Duodenal mucosa (tissue), 2 donors: ENCODE data around the gene SNX18.

ENCODE experiments used
- H3K27ac ChIP-seq: one replicate; pipeline ENCODE4 v1.7.0; 2013; ENCODE audit warnings: low read depth, low read length
- H3K27me3 ChIP-seq, 2 donors: one replicate each; pipeline ENCODE4 v1.7.0; 2013; ENCODE audit warnings: low read length in 2 of 2, control low read depth in 1 of 2; ENCODE audit not compliant: insufficient read depth in 2 of 2, control insufficient read depth in 1 of 2
- H3K36me3 ChIP-seq, 2 donors: one replicate each; pipeline ENCODE4 v1.7.0; 2013; ENCODE audit warnings: low read length in 2 of 2, control low read depth in 1 of 2; ENCODE audit not compliant: insufficient read depth in 2 of 2, control insufficient read depth in 1 of 2
- H3K4me1 ChIP-seq, 2 donors: one replicate each; pipeline ENCODE4 v1.7.0; 2013; ENCODE audit warnings: low read length in 2 of 2, control low read depth in 1 of 2; ENCODE audit not compliant: insufficient read depth in 2 of 2, control insufficient read depth in 1 of 2
- H3K4me3 ChIP-seq, 2 donors: one replicate each; pipeline ENCODE4 v1.7.0; 2013; ENCODE audit warnings: low read length in 2 of 2, low read depth in 1 of 2
- H3K9ac ChIP-seq, 2 donors: one replicate each; pipeline ENCODE4 v1.7.0; 2013; ENCODE audit warnings: low read length in 2 of 2, low read depth in 1 of 2
- H3K9me3 ChIP-seq, 2 donors: one replicate each; pipeline ENCODE4 v1.7.0; 2013; ENCODE audit warnings: low read length in 2 of 2, control low read depth in 1 of 2; ENCODE audit not compliant: control insufficient read depth in 1 of 2

Gene SNX18

GRCh38 chr5:54571462-54571861, 53.9 kb downstream of the SNX18 start:
- Histone ChIP-seq H3K4me1 (no peaks in the 10 kb centered on the region), H3K36me3 (no peaks in the 10 kb centered on the region), H3K9me3 (no peaks in the 10 kb centered on the region), H3K27me3 (no peaks in the 10 kb centered on the region), H3K4me3 (no peak overlapping the region), H3K27ac (no peak overlapping the region), H3K9ac (no peak overlapping the region)

DNA sequence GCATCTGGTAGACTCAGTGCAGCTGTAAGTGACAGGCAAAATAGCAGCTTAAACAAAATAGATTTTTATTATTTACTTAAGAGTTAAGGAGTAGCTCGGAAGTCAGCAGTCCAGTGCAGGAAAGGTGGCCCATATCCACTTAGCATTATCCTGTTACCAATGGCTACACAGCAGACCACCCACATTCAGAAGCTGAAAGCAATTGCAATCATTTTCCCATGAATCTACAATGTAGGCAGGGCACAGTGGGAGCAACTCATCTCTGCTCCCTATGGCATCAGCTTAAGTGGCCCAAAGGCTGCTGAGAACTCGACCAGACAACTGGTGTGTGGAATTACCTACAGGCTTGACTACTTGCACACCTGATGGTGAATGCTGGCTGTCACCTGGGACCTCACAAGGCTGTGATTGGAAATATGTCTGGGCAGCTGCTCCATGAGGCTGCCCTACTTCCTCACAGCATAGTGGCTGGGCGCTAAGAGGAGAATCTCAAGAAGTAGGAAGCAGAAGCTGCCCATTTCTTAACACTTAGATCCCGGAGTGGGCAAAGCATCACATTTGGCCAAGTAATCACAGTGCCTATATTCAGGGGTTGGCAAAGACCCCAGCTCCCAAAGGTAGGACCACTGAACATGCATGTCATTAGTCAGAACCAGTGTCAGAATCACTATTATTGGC, 56.4 kb downstream of the SNX18 start:
- Histone ChIP-seq H3K9ac (no peak overlapping the region), H3K27me3 (no peaks in the 10 kb centered on the region), H3K4me3 (no peak overlapping the region), H3K4me1 (no peaks in the 10 kb centered on the region), H3K27ac (no peak overlapping the region), H3K36me3 (no peaks in the 10 kb centered on the region), H3K9me3 (no peaks in the 10 kb centered on the region)

DNA sequence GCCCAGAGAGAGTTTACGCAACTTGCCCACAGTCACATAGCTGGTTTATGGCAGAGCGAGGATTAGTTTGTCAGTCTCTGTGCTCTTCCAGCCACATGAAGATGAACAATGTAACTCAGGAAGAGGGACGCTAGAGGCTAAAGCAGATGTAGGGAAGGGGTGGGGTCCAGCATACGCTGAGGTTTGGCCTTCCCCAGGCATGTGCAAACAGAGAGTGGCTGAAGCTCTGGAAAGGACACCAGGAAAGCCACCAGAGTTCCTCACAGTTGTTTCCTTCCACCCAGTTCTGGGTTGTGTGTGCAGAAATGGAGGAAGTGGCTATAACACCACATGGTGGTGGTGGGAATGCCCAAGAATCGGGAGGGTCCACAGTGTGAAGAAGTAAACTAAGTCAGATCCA, 60.0 kb downstream of the SNX18 start:
- no peaks in the 10 kb centered on the region for H3K27me3 ChIP-seq
- no peak overlapping the region for H3K27ac ChIP-seq
- no peak overlapping the region for H3K4me3 ChIP-seq
- H3K9ac ChIP-seq: no peak overlapping the region
- peaks cover 13 to 26% of the 10 kb centered on the region in 2 donors for H3K4me1 ChIP-seq
- no peaks in the 10 kb centered on the region for H3K9me3 ChIP-seq
- no peaks in the 10 kb centered on the region for H3K36me3 ChIP-seq

GRCh38 chr5:54577937-54578653, 60.5 kb downstream of the SNX18 start:
- Histone ChIP-seq H3K9ac (no peak overlapping the region), H3K9me3 (no peaks in the 10 kb centered on the region), H3K4me1 (peaks cover 13 to 26% of the 10 kb centered on the region in 2 donors), H3K4me3 (no peak overlapping the region), H3K36me3 (no peaks in the 10 kb centered on the region), H3K27me3 (no peaks in the 10 kb centered on the region), H3K27ac (no peak overlapping the region)

DNA sequence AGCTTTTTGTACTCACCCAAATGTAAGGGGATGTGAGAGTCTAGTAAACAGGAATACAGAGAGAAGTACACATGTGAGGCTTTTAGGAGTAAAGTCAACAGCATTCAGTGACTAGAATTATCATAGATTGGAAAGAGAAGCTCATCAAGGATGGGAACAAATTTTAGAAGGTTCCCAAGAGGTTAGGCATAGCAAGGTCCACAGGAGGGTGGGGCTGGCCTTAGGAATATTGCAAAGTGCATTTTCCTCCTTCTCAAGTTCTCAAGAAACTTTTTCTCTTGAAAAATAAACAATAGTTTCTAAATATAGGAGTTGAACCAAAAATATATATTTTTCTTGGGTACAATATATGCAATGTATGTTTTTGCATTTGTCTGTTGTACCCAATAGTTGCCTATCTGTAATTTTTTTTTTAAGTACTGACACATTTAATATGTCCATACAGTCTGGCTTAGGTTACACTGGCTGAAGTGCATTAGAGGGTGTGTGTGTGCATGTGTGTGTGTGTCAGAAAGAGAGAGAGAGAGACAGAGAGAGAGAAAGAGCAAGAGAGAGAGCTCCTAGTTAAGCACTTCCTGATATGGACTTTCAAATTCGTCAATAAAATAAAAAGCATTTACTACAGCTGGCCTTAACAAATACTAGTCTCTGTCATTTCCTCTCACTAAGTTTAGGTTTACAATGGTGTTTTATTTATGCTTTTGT, 62.2 kb downstream of the SNX18 start:
- H3K4me1 ChIP-seq: peaks cover 13 to 26% of the 10 kb centered on the region in 2 donors
- no peaks in the 10 kb centered on the region for H3K36me3 ChIP-seq
- H3K27me3 ChIP-seq: no peaks in the 10 kb centered on the region
- no peak overlapping the region for H3K27ac ChIP-seq
- no peak overlapping the region for H3K4me3 ChIP-seq
- no peak overlapping the region for H3K9ac ChIP-seq
- H3K9me3 ChIP-seq: no peaks in the 10 kb centered on the region

GRCh38 chr5:54580997-54581811, 63.6 kb downstream of the SNX18 start:
- Histone ChIP-seq H3K9ac (no peak overlapping the region), H3K27ac (no peak overlapping the region), H3K36me3 (no peaks in the 10 kb centered on the region), H3K27me3 (no peaks in the 10 kb centered on the region), H3K4me1 (peaks cover 13 to 26% of the 10 kb centered on the region in 2 donors), H3K9me3 (peaks cover 2 to 3% of the 10 kb centered on the region in 2 donors), H3K4me3 (no peak overlapping the region)

DNA sequence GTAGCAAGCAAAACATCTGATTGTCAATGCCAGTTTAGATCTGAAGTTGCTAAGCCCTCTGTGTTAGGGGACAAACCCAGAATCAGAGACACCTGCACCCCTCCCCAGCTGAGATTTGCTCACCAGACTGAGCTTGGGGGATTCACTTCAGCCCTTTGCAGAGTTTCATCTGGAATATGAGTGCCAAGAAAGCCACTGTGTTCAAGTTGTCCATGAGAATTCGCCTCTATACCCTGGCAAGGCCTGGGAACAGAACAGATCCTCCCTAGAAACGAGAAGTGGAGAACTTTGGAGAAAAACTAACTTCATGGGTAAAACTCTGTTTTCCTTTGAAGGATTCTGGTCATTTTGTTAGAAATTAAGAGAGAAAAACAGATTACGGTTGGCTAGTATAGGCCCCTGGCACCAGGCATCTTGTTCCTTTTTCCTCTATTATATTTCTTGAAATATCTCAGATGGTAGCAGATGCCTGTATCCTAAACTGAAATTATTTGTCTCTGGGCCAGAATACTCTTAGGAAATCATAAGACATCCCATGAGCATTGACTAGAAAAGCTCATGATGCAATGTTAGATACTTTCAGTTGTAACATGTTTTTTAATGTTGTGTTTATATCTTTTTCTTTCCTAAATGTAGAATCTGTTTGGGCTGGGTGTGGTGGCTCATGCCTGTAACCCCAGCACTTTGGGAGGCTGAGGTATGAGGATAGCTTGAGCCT, 64.4 kb downstream of the SNX18 start:
- H3K4me1 ChIP-seq: peaks cover 13 to 26% of the 10 kb centered on the region in 2 donors
- H3K9me3 ChIP-seq: peaks cover 3 to 8% of the 10 kb centered on the region in 2 donors
- no peak overlapping the region for H3K27ac ChIP-seq
- no peaks in the 10 kb centered on the region for H3K36me3 ChIP-seq
- no peak overlapping the region for H3K4me3 ChIP-seq
- no peak overlapping the region for H3K9ac ChIP-seq
- H3K27me3 ChIP-seq: no peaks in the 10 kb centered on the region

DNA sequence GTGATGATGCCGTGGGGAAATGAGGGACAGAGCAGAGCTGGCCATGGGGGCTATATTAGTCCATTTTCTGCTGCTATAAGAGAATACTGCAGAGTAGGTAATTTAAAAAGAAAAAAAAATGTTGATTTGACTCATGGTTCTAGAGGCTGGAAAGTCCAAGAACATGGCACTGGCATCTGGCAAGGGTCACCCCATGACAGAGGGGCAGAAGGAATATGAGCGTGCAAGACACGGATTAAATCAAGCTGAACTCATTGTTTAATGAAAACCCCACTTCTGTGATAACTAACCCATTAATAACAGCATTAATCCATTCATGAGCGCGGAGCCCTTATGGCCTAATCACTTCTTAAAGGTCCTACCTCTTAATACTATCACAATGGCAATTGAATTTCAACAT, 68.8 kb downstream of the SNX18 start:
- Histone ChIP-seq H3K9ac (no peak overlapping the region), H3K27ac (no peak overlapping the region), H3K9me3 (peaks cover 3 to 8% of the 10 kb centered on the region in 2 donors), H3K27me3 (no peaks in the 10 kb centered on the region), H3K4me3 (no peak overlapping the region), H3K36me3 (no peaks in the 10 kb centered on the region), H3K4me1 (peaks cover 7 to 9% of the 10 kb centered on the region in 2 donors)

GRCh38 chr5:54589786-54590185, 72.2 kb downstream of the SNX18 start:
- Histone ChIP-seq H3K27me3 (no peaks in the 10 kb centered on the region), H3K4me3 (no peak overlapping the region), H3K9me3 (peaks cover 3 to 8% of the 10 kb centered on the region in 2 donors), H3K36me3 (no peaks in the 10 kb centered on the region), H3K27ac (no peak overlapping the region), H3K4me1 (no peaks in the 10 kb centered on the region), H3K9ac (no peak overlapping the region)
